GM19043 (cell line): ENCODE measurements around the gene VCL.
"Not testable (repeated sequence)": the region's sequence is repeated elsewhere in the genome, so short reads cannot be mapped to it uniquely, and the experiment has no call there.

Experiments used
- ATAC-seq: cut with Tn5 transposase; IDR thresholded peaks from one replicate; pipeline ENCODE4 v1.9.1; 2021; ENCODE audit warnings: low read depth; ENCODE audit not compliant: unreplicated experiment

VCL gene

GRCh38 chr10:74097776-74098175, 99.9 kb downstream of the VCL start:
- ATAC-seq: no peak

GRCh38 chr10:74099420-74099819, 101.5 kb downstream of the VCL start:
- no peak for ATAC-seq

DNA sequence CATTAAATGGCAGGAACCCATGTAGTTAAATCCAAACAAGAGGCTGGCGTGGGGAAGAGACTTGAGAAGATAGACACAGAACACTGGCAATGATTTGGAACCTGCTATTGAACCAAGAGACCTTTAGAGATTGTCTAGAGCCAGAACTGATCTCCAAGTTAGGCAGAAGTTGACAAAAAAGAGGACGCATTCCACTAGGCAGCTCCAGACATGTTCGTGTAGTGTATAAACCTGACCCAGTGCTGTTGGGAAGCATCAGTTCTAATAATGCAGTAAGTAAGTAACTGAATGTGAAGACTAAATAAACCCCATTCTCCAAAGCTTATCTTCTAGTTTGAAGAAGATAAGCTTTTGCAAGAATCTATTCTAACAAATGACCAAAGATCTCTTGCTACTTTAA, 101.9 kb downstream of the VCL start:
- no peak for ATAC-seq

DNA sequence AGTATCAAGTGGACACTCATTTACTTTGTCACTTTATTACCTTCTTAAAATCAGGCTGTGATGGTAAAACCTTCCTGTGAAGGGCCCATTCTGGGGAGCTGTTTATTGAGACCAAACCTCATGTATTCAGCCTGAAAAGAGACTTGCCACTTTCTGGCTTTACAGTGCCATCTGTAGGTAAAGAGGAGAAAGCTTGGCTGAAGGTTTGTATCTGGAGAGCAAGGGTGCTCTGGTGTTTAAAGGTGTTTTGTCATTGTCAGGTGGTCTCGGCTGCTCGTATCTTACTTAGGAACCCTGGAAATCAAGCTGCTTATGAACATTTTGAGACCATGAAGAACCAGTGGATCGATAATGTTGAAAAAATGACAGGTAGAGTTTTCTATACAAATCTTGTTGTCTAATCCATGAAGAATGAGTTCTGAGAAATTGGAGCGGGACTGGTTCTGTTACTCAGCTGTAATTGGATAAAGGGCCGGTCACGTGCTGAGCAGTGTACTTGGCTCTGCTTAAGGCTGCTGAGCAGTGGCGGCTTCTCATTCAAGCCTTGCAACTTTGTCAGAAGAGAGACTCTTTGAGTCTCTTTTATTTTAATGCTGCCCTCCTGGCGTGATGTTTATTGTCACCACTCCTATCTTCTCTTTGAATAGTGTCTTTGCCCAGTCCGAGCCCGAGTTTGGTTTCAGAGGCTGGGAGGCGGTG, 105.8 kb downstream of the VCL start:
- ATAC-seq: no peak

DNA sequence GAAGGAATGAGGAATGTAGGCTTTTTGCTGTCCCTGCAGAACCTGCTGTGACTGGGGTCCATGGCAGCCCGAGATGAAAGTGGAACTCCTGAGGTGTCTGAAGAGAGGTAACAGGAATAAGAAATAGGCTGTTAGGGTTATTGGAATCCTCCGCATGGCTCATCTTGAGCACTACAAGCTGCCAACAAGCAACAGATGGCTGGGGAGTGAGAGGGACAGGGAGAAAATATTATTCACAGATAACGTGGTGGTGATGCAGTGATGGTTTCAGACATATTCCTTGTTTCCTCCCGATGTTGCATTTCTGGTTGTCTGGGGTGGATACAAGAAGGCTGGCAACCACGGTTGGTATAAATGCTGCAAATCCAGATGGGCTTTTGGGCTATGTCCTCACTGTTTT, 106.6 kb downstream of the VCL start:
- ATAC-seq: no peak

DNA sequence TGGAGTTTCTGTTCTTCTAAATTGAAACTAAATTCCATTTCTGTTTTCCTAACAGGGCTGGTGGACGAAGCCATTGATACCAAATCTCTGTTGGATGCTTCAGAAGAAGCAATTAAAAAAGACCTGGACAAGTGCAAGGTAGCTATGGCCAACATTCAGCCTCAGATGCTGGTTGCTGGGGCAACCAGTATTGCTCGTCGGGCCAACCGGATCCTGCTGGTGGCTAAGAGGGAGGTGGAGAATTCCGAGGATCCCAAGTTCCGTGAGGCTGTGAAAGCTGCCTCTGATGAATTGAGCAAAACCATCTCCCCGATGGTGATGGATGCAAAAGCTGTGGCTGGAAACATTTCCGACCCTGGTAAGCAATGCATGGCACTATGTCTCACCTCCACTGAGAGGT, 107.1 kb downstream of the VCL start:
- no peak for ATAC-seq

DNA sequence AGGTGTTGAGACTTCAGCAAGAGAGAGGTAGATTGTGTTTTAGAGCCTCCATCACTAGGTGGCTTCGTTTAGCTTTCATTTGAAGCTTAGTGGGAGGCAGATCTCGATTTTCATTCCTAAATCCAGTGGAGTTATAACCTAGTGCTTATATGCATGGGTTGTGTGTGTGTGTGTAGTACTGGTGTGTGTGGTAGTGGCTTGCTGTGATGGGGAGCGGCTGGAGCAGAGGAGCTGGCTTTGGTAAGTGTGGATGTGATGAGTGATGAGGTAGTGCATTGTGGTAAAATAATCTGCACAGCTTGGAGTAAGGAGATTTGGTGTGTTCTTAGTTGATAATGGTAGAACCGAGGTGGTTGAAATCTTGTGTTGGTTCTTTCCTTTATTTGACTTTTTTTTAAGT, 109.5 kb downstream of the VCL start:
- no peak for ATAC-seq

DNA sequence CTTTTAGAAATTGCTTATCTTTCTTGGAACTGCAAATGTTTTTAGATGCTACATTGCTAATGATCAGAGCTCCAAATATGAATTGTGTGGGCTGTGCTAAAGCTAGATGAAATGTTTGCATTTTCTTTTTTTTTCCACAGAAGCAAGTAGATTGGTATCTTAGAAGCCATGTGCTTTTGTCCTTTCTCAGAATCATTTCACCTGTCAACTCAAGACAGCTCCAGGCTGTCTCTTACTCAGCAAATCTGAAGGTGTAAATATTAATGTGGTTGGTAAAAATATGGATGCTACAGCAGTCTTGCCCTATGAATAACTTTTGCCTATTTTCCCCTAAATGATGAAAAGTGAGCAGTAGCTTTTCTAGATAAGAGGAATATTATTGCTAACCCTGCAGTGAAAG, 111.5 kb downstream of the VCL start:
- no peak for ATAC-seq

DNA sequence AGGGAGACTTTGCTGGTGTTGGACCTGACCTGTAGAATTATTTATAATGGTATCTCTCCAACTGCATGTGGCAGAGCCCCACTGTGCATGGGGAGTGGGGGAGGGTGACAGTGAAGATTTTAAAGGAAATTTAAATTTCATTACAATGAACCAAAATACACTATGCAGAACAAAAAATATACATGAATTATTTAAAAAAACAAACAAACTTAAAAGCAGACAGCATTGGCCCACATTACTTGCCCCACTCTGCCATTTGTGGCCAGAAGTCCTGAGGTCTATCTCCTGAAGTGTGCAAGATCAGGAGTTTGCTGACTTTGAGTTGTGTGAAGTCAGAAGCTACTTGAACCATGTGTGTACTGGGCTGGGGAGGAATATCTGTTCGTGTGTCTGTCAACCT, 112.2 kb downstream of the VCL start:
- no peak for ATAC-seq

GRCh38 chr10:74111799-74112198, 113.9 kb downstream of the VCL start:
- ATAC-seq: no peak

GRCh38 chr10:74113546-74113945, 115.6 kb downstream of the VCL start:
- ATAC-seq: no peak

GRCh38 chr10:74114041-74114448, 116.1 kb downstream of the VCL start:
- ATAC-seq: no peak

DNA sequence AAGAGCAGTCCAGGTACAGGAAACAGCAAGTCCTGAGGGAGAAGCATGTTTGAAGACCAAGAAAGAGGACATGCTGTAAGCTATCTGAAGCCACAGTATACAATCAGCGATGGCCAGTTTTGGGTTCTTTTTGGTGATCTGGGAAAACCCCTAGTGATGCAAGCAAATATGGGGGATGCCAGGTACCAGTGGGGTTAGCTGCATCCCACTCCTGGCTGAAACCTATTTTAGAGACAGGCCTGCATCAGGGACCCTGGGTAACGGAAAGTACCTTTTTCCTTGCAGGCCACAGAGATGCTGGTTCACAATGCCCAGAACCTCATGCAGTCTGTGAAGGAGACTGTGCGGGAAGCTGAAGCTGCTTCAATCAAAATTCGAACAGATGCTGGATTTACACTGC, 119.8 kb downstream of the VCL start:
- ATAC-seq: no peak

DNA sequence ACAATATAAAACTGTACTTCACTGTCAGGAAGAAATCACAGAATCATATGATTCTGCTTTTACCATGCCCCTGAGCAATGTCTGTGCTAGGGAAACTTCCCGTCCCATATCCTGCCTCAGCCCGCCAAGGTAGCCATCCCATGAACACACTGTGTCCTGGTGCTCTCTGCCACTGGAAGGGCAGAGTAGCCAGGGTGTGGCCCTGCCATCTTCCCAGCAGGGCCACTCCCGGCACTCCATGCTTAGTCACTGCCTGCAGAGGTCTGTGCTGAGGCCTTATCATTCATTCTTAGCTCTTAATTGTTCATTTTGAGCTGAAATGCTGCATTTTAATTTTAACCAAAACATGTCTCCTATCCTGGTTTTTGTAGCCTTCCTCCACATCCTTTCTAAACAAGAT, 120.9 kb downstream of the VCL start:
- ATAC-seq: no peak

DNA sequence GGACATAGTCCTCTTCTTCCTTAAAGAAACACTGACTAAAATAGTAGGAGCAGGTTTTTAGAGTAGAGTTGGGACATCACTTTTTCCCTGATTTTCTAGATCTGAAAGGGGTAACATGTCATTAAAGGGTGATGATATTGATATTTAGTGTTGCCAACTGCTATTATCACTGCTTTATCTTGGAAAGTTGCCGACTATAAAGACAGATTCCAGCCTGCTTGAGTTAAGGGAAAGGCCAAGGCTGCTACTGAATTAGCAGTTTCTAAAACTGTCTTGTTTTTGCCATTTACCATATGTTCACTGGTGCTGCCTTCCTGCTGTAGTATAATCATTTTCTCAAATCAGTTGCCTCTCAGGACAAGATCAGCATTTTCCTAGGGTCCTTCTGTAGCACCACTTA, 123.0 kb downstream of the VCL start:
- no peak for ATAC-seq

DNA sequence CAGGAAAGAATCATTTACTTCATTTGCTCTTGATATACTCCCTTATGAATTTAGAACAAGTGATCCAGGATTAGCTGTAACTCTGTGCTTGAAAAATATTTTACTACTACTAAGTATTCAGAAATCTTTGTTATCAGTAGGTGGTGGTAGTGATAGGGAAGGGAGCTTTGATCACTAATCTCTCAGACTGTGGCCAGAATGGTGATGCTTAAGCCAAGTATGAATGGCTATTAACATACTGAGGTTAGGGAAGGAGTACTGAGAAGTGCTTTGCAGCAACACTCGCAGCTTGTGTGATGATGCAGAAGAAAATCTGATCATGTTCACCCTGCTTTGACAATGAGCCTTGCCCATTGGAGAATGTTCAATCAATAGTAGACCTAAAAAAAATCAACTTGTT, 123.5 kb downstream of the VCL start:
- ATAC-seq: no peak

GRCh38 chr10:74122060-74122459, 124.1 kb downstream of the VCL start:
- no peak for ATAC-seq

DNA sequence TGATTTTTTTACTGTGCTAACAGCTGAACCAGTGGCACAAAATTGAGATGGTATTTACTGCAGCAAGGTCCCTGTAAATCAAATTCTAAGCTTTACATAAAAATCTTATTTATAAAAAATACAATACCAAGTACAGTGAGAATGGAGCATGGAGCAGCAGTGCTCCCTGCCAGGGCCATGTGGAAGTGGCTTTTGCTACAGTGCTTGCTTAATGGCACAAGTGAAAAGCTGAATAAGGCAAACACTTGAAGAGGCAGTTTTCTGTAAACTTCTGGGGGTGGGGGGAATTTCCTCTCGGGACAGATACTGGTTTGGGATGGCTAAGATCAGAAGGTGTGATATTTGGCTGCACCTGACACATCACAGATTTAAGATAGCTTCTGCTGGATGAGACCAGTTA, 125.2 kb downstream of the VCL start:
- no peak for ATAC-seq

GRCh38 chr10:74133923-74134820, 136.3 kb downstream of the VCL start:
- ATAC-seq: no peak

DNA sequence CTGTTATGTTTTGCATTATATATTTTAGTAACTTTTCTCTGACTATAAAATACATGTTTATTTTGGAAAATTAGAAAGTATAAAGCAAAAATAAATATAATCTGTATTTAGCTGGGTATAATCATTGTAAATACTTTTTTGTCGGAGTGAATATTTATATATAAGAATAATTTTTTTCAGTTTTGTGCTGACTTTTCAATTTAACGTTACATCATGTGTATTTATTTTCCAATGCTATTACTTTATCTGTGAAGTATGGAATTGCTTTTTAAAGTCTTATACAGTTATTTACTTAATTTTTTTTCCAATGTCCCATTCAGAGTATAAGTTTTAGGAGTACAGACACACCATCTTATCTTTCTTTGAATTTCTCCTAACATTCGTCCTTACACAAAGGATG, 137.5 kb downstream of the VCL start:
- ATAC-seq: no peak

- ATAC-seq: no peak
Observed at GRCh38 chr10:74137992-74138391, 140.1 kb downstream of the VCL start.

- not testable (repeated sequence) for ATAC-seq
Observed at GRCh38 chr10:74138596-74138995, 140.7 kb downstream of the VCL start.
